GM19099 (cell line): ENCODE data around the gene LSM14A.

Source experiments
- POLR2A ChIP-seq: IDR thresholded peaks from 3 replicates; pipeline ENCODE4 v1.6.1; 2011; ENCODE audit warnings: low read depth; ENCODE audit not compliant: insufficient read length; ENCODE audit errors: extremely low read depth

The LSM14A gene

GRCh38 chr19:34149873-34150272 lies 22.4 kb upstream of the LSM14A start:
- no peak for TF ChIP-seq POLR2A

GRCh38 chr19:34150558-34150957 lies 21.7 kb upstream of the LSM14A start:
- TF ChIP-seq POLR2A = no peak

- no peak for TF ChIP-seq POLR2A
Observed at GRCh38 chr19:34151439-34151838, 20.9 kb upstream of the LSM14A start.

GRCh38 chr19:34154401-34154800 lies 17.9 kb upstream of the LSM14A start:
- no peak for TF ChIP-seq POLR2A

- no peak for TF ChIP-seq POLR2A
Observed at GRCh38 chr19:34155686-34156085, 16.6 kb upstream of the LSM14A start.

- no peak for TF ChIP-seq POLR2A
Observed at GRCh38 chr19:34165295-34165738, 7.0 kb upstream of the LSM14A start.

GRCh38 chr19:34171539-34171876 lies 796 bp upstream of the LSM14A start:
- no peak for TF ChIP-seq POLR2A

- TF ChIP-seq POLR2A = no peak
Observed at GRCh38 chr19:34172661-34173192, 423 bp downstream of the LSM14A start.

GRCh38 chr19:34173193-34173956 lies 1.1 kb downstream of the LSM14A start:
- TF ChIP-seq POLR2A = no peak

- TF ChIP-seq POLR2A = no peak
Observed at GRCh38 chr19:34176581-34176980, 4.3 kb downstream of the LSM14A start.

GRCh38 chr19:34178274-34178610 lies 5.9 kb downstream of the LSM14A start:
- TF ChIP-seq POLR2A = no peak

- no peak for TF ChIP-seq POLR2A
Observed at GRCh38 chr19:34179066-34179465, 6.8 kb downstream of the LSM14A start.

- no peak for TF ChIP-seq POLR2A
Observed at GRCh38 chr19:34180273-34180672, 8.0 kb downstream of the LSM14A start.

GRCh38 chr19:34180709-34181108 lies 8.4 kb downstream of the LSM14A start:
- no peak for TF ChIP-seq POLR2A

GRCh38 chr19:34181111-34181864 lies 9.0 kb downstream of the LSM14A start:
- TF ChIP-seq POLR2A = no peak

GRCh38 chr19:34182125-34182524 lies 9.8 kb downstream of the LSM14A start:
- no peak for TF ChIP-seq POLR2A
